HepG2 (cell line): ENCODE measurements around the gene DNAAF1. TPM values are rescaled to one million over a fixed set of nuclear protein-coding genes. Genes with fewer than 3 reads are reported as not detected.

ENCODE experiments used
- AHR ChIP-seq: IDR thresholded peaks from 2 replicates; pipeline ENCODE4 v1.6.1; 2018; ENCODE audit warnings: missing genetic modification reagents, missing compliant biosample characterization
- CBFB ChIP-seq: sonication (generic); formaldehyde crosslinking; IDR thresholded peaks from 2 replicates; pipeline ENCODE4 v1.4.0; 2020; ENCODE audit warnings: missing genetic modification reagents
- CEBPG ChIP-seq: IDR thresholded peaks from 2 replicates; pipeline ENCODE4 v1.6.1; 2016
- ELK4 ChIP-seq: sonication (generic); formaldehyde crosslinking; IDR thresholded peaks from 2 replicates; pipeline ENCODE4 v1.9.0; 2021; ENCODE audit warnings: missing genetic modification reagents, borderline replicate concordance
- FOXP4 ChIP-seq: sonication (generic); formaldehyde crosslinking; IDR thresholded peaks from 2 replicates; pipeline ENCODE4 v1.4.0; 2020; ENCODE audit warnings: missing genetic modification reagents
- GABPB1 ChIP-seq: IDR thresholded peaks from 2 replicates; pipeline ENCODE4 v1.6.1; 2016; ENCODE audit warnings: mild to moderate bottlenecking, missing genetic modification reagents, moderate library complexity, missing compliant biosample characterization
- GATAD2A ChIP-seq: IDR thresholded peaks from 2 replicates; pipeline ENCODE4 v1.6.1; 2016
- IKZF5 ChIP-seq: IDR thresholded peaks from 2 replicates; pipeline ENCODE4 v1.6.1; 2018; ENCODE audit warnings: missing genetic modification reagents, mild to moderate bottlenecking, missing compliant biosample characterization
- IRX3 ChIP-seq: sonication (generic); formaldehyde crosslinking; IDR thresholded peaks from 2 replicates; pipeline ENCODE4 v1.8.1; 2023; ENCODE audit warnings: mild to moderate bottlenecking, low read depth, missing genetic modification reagents, borderline replicate concordance
- MAFG ChIP-seq: sonication (generic); formaldehyde crosslinking; IDR thresholded peaks from 2 replicates; pipeline ENCODE4 v1.5.1; 2020; ENCODE audit warnings: mild to moderate bottlenecking, missing genetic modification reagents
- NCOA5 ChIP-seq: sonication (generic); formaldehyde crosslinking; IDR thresholded peaks from 2 replicates; pipeline ENCODE4 v1.4.0; 2020; ENCODE audit warnings: missing genetic modification reagents
- NFIC ChIP-seq: IDR thresholded peaks from 2 replicates; pipeline ENCODE4 v1.6.1; 2012; ENCODE audit warnings: mild to moderate bottlenecking, low read length, inconsistent platforms
- PAF1 ChIP-seq: IDR thresholded peaks from 2 replicates; pipeline ENCODE4 v1.6.1; 2016; ENCODE audit warnings: missing genetic modification reagents, missing compliant biosample characterization
- PHF20 ChIP-seq: sonication (generic); formaldehyde crosslinking; IDR thresholded peaks from 2 replicates; pipeline ENCODE4 v1.5.0; 2020; ENCODE audit warnings: mild to moderate bottlenecking, missing genetic modification reagents
- POGK ChIP-seq: sonication (generic); formaldehyde crosslinking; conservative IDR thresholded peaks from 2 replicates; pipeline ENCODE4 v1.8.0; 2022; ENCODE audit warnings: mild to moderate bottlenecking, moderate library complexity, missing genetic modification reagents
- ZBTB1 ChIP-seq: sonication (generic); formaldehyde crosslinking; IDR thresholded peaks from 2 replicates; pipeline ENCODE4 v1.4.0; 2020; ENCODE audit warnings: missing genetic modification reagents, borderline replicate concordance
- ZNF329 ChIP-seq: sonication (generic); formaldehyde crosslinking; IDR thresholded peaks from 2 replicates; pipeline ENCODE4 v1.9.0; 2021; ENCODE audit warnings: low read depth, mild to moderate bottlenecking, missing genetic modification reagents
- ZNF350 ChIP-seq: sonication (generic); formaldehyde crosslinking; IDR thresholded peaks from 2 replicates; pipeline ENCODE4 v1.4.0; 2020; ENCODE audit warnings: mild to moderate bottlenecking, low read depth, missing genetic modification reagents, borderline replicate concordance
- ZNF382 ChIP-seq: sonication (generic); formaldehyde crosslinking; IDR thresholded peaks from 2 replicates; pipeline ENCODE4 v1.5.0; 2020; ENCODE audit warnings: missing genetic modification reagents, mild to moderate bottlenecking, borderline replicate concordance
- ZNF430 ChIP-seq: sonication (generic); formaldehyde crosslinking; IDR thresholded peaks from 2 replicates; pipeline ENCODE4 v1.9.0; 2021; ENCODE audit warnings: mild to moderate bottlenecking, missing genetic modification reagents
- ZNF672 ChIP-seq: sonication (generic); formaldehyde crosslinking; IDR thresholded peaks from 2 replicates; pipeline ENCODE4 v1.8.1; 2022; ENCODE audit warnings: missing genetic modification reagents
- ZNF674 ChIP-seq: sonication (generic); formaldehyde crosslinking; IDR thresholded peaks from 2 replicates; pipeline ENCODE4 v1.5.0; 2020; ENCODE audit warnings: low read depth, mild to moderate bottlenecking, missing genetic modification reagents
- ZNF740 ChIP-seq: sonication (generic); formaldehyde crosslinking; IDR thresholded peaks from 2 replicates; pipeline ENCODE4 v1.4.0; 2020; ENCODE audit warnings: missing genetic modification reagents
- ZNF761 ChIP-seq: sonication (generic); formaldehyde crosslinking; conservative IDR thresholded peaks from 2 replicates; pipeline ENCODE4 v1.4.0; 2020; ENCODE audit warnings: mild to moderate bottlenecking, missing genetic modification reagents
- ZNF776 ChIP-seq: sonication (generic); formaldehyde crosslinking; IDR thresholded peaks from 2 replicates; pipeline ENCODE4 v1.4.0; 2020; ENCODE audit warnings: mild to moderate bottlenecking, missing genetic modification reagents
- ZNF816 ChIP-seq: sonication (generic); formaldehyde crosslinking; IDR thresholded peaks from 2 replicates; pipeline ENCODE4 v1.8.0; 2022; ENCODE audit warnings: missing genetic modification reagents, mild to moderate bottlenecking, borderline replicate concordance
- ZSCAN22 ChIP-seq: sonication (generic); formaldehyde crosslinking; IDR thresholded peaks from 2 replicates; pipeline ENCODE4 v1.4.0; 2020; ENCODE audit warnings: mild to moderate bottlenecking, missing genetic modification reagents
- polyA plus RNA-seq, 8 experiments: library from polyadenylated mRNA; depleted of rRNA in 3 of 8; stranded (reverse) in 7 of 8; unstranded in 1 of 8; fragments of >200 nt; fragmentation: Illumina TruSeq in 4 of 8; extraction: Trizol in 4 of 8; gene quantifications; 2 replicates each; pipeline versions ENCODE4 v1.2.1 to v1.2.3, GENCODE V29; 2011 to 2016; ENCODE audit warnings: low read depth in 4 of 8, missing spikeins in 1 of 8, mixed read lengths in 1 of 8; ENCODE audit not compliant: insufficient read depth in 1 of 8
- total RNA-seq, 5 experiments: library from RNA; depleted of rRNA; stranded (reverse); fragments of >200 nt; fragmentation: Illumina TruSeq; extraction: Trizol; gene quantifications; 2 replicates each; pipeline ENCODE4 v1.2.3, GENCODE V29; 2016; ENCODE audit warnings: low read depth in 1 of 5

Gene DNAAF1
- total and polyA plus RNA-seq, 2 of the 13 experiments (the other 11 are each of a cell fraction or from before 2014, with no cell fraction given), result 0.04 TPM; not detected in 1

- TF ChIP-seq ZNF672 (CRISPR knock-in tag), result no peak
- no peak for TF ChIP-seq IRX3 (CRISPR knock-in tag)
- TF ChIP-seq ZSCAN22 (CRISPR knock-in tag), result no peak
- peak; percentile 48; the same call in 1 of the 2 replicates for TF ChIP-seq POGK (CRISPR knock-in tag)
- TF ChIP-seq PAF1, result no peak
- no peak for TF ChIP-seq ZNF816 (CRISPR knock-in tag)
- no peak for TF ChIP-seq ZNF740
- TF ChIP-seq ZNF674 (CRISPR knock-in tag), result no peak
- no peak for TF ChIP-seq CEBPG (CRISPR knock-in tag)
- no peak for TF ChIP-seq MAFG
- TF ChIP-seq ZNF776, result no peak
- no peak for TF ChIP-seq ELK4 (CRISPR knock-in tag)
- no peak for TF ChIP-seq CBFB (CRISPR knock-in tag)
- no peak for TF ChIP-seq NCOA5 (CRISPR knock-in tag)
- TF ChIP-seq GATAD2A (CRISPR knock-in tag), result no peak
- TF ChIP-seq ZNF350, result no peak
- TF ChIP-seq IKZF5 (CRISPR knock-in tag), result no peak; the same call in 1 of the 2 replicates
- no peak for TF ChIP-seq AHR (CRISPR knock-in tag)
- TF ChIP-seq ZBTB1, result no peak
- no peak for TF ChIP-seq ZNF382 (CRISPR knock-in tag)
- no peak for TF ChIP-seq GABPB1 (CRISPR knock-in tag)
- TF ChIP-seq ZNF430 (CRISPR knock-in tag), result no peak
- TF ChIP-seq PHF20 (CRISPR knock-in tag), result no peak
- TF ChIP-seq NFIC, result no peak
- TF ChIP-seq ZNF329, result no peak
- TF ChIP-seq ZNF761 (CRISPR knock-in tag), result 0 out of 2 replicates have a peak, but pooled peaks have one; percentile 63
- TF ChIP-seq FOXP4 (CRISPR knock-in tag), result no peak
Measured at GRCh38 chr16:84141143-84141670, 3.9 kb upstream of the DNAAF1 start (continued).
